ENCODE measurements around the gene UGT1A6.

UGT1A6 gene

GRCh38 chr2:233673896-233674295 lies 18.8 kb upstream of the UGT1A6 start:
- TF ChIP-seq CTCF (IDR thresholded peaks at IDR 0.05; ENCODE audit: insufficient read depth, low read length, missing control alignments), result no peak
- CTCF ChIA-PET, result no interaction called here
- no peak for DNase-seq (ENCODE audit: low read depth, low spot score)

GRCh38 chr2:233674314-233674713 lies 18.4 kb upstream of the UGT1A6 start:
- DNase-seq (ENCODE audit: low read depth, low spot score), result no peak
- POLR2A ChIA-PET, result no interaction called here
- H3K4me3 ChIP-seq (ENCODE audit: low read depth, low read length), result no peak overlapping the region
- TF ChIP-seq CTCF (IDR thresholded peaks at IDR 0.05; ENCODE audit: insufficient read depth, low read length, missing control alignments), result no peak
- CTCF ChIA-PET, result no interaction called here

More at GRCh38 chr2:233673896-233674295, 18.8 kb upstream of the UGT1A6 start:
- no peak overlapping the region for H3K4me3 ChIP-seq (ENCODE audit: low read depth, low read length)
- POLR2A ChIA-PET, result no interaction called here

GRCh38 chr2:233674995-233675394 lies 17.7 kb upstream of the UGT1A6 start:
- POLR2A ChIA-PET, result no interaction called here
- no peak for DNase-seq (ENCODE audit: low read depth, low spot score)
- CTCF ChIA-PET, result no interaction called here
- no peak for TF ChIP-seq CTCF (IDR thresholded peaks at IDR 0.05; ENCODE audit: insufficient read depth, low read length, missing control alignments)
- H3K4me3 ChIP-seq (ENCODE audit: low read depth, low read length), result no peak overlapping the region

GRCh38 chr2:233676046-233676445 lies 16.6 kb upstream of the UGT1A6 start:
- POLR2A ChIA-PET, result no interaction called here
- no peak for TF ChIP-seq CTCF (IDR thresholded peaks at IDR 0.05; ENCODE audit: insufficient read depth, low read length, missing control alignments)
- H3K4me3 ChIP-seq (ENCODE audit: low read depth, low read length), result no peak overlapping the region
- DNase-seq (ENCODE audit: low read depth, low spot score), result no peak
- CTCF ChIA-PET, result no interaction called here

GRCh38 chr2:233679196-233679595 lies 13.5 kb upstream of the UGT1A6 start:
- H3K4me3 ChIP-seq (ENCODE audit: low read depth, low read length), result no peak overlapping the region
- ChIA-PET POLR2A (no interaction called here), CTCF (no interaction called here)
- no peak for TF ChIP-seq CTCF (IDR thresholded peaks at IDR 0.05; ENCODE audit: insufficient read depth, low read length, missing control alignments)
- DNase-seq (ENCODE audit: low read depth, low spot score), result no peak

GRCh38 chr2:233680361-233681045 lies 12.2 kb upstream of the UGT1A6 start:
- TF ChIP-seq CTCF (IDR thresholded peaks at IDR 0.05; ENCODE audit: insufficient read depth, low read length, missing control alignments), result no peak
- ChIA-PET POLR2A (no interaction called here), CTCF (interaction anchor here (1.3 kb wide), 1 partner anchor 31 kb away, joined by 3 read pairs; no protein-coding TSS in a partner anchor)
- no peak overlapping the region for H3K4me3 ChIP-seq (ENCODE audit: low read depth, low read length)
- DNase-seq (ENCODE audit: low read depth, low spot score), result no peak
